GM12892 (cell line): ENCODE measurements around the gene MORC2.

Source experiments
- DNase-seq: peaks from one replicate; pipeline ENCODE4 v3.0.0; 2011; ENCODE audit not compliant: insufficient read length
- FAIRE-seq: peaks from 2 replicates; lab custom pipeline; 2011; peaks lifted over from hg19 to GRCh38; lab: Jason Lieb, UNC
- POLR2A ChIP-seq: IDR thresholded peaks from 2 replicates; pipeline ENCODE4 v1.6.1; 2011; ENCODE audit warnings: low read depth, low read length, control low read depth
- POLR2AphosphoS5 ChIP-seq: IDR thresholded peaks from 2 replicates; pipeline ENCODE4 v1.6.1; 2011; ENCODE audit warnings: low read depth, low read length, control low read depth
- TAF1 ChIP-seq: IDR thresholded peaks from 2 replicates; pipeline ENCODE4 v1.6.1; 2011; ENCODE audit warnings: low read depth, mild to moderate bottlenecking, control low read depth, low read length, borderline replicate concordance

Gene MORC2

GRCh38 chr22:30875481-30876215, 92.9 kb downstream of the MORC2 start:
- no peak for TF ChIP-seq POLR2AphosphoS5
- no peak for TF ChIP-seq POLR2A
- no peak for TF ChIP-seq TAF1
- no peak for FAIRE-seq
- DNase-seq: no peak
